ENCODE measurements around the gene CCL17.

DNA sequence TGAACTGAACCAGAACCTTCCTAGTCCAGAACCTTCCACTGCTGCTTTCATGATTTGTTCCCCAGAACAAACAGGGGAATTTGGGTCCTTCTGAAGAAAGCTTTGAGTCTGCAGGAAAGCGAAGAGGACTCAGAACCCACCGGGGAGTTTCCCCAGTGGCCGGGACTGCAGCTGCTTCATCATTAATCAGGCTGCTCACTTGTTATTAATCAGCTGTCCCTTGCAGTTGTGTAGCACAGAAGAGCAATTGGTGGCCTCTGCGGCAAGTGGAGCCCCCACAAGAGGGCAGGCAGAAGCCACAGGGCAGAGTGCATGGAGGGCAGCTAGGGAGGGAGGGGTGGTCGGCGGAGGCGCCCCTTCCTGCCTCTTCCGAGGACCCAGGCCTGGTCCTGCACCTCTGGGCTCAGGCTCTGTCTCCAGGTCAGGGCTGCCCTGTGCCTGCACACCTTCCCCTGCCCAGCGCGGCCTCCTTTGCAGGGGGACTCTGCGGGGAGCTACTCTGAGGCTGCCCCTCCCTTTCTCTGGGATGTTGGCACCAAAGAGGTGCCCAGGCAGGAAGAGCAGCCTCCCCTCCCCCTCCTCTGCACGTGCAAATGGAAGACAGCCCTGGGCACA, 6.9 kb downstream of the CCL17 start:
- 0 out of 2 replicates have a peak, but pooled peaks have one; percentile 21 for TF ChIP-seq POLR2A (IDR thresholded peaks at IDR 0.05; ENCODE audit: low read depth, low read length)
- TF ChIP-seq POLR2AphosphoS5 (IDR thresholded peaks at IDR 0.05; ENCODE audit: low read depth, low read length): no peak

Measured in GM12892 (cell line).